VCaP (cell line): Measurements from ENCODE around the gene ADAMTS1.

Experiments used
- H3K27ac ChIP-seq: fragments of 450-650 bp; 2 replicates; pipeline ENCODE4 v1.5.1; 2017
- TF ChIP-seq, protein P1 (sequence below): fragments of 450-650 bp; conservative IDR thresholded peaks from 2 replicates; pipeline ENCODE4 v1.5.1; 2017; ENCODE audit warnings: mild to moderate bottlenecking, moderate library complexity

Gene ADAMTS1

DNA sequence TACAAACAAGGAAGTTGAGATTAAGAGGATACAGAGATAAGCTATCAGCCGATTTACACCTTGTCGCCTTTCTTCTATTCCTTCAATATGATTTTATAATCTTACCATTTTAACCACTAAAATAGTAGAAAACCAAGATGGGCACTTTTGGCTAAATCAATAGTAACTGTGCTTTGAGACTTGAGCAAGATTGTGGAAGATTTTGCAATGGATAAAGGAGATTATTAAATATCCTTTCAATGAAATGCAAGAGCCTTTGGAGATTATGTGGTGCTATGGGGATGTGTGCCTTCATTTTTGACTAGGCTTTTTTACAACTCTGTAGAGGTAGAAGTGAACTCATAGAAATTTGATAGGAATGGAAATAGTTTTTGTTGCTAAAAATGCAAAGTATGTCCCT is 33.7 kb downstream of the ADAMTS1 start:
- H3K27ac ChIP-seq, result no peak overlapping the region
- TF ChIP-seq, protein P1, sequence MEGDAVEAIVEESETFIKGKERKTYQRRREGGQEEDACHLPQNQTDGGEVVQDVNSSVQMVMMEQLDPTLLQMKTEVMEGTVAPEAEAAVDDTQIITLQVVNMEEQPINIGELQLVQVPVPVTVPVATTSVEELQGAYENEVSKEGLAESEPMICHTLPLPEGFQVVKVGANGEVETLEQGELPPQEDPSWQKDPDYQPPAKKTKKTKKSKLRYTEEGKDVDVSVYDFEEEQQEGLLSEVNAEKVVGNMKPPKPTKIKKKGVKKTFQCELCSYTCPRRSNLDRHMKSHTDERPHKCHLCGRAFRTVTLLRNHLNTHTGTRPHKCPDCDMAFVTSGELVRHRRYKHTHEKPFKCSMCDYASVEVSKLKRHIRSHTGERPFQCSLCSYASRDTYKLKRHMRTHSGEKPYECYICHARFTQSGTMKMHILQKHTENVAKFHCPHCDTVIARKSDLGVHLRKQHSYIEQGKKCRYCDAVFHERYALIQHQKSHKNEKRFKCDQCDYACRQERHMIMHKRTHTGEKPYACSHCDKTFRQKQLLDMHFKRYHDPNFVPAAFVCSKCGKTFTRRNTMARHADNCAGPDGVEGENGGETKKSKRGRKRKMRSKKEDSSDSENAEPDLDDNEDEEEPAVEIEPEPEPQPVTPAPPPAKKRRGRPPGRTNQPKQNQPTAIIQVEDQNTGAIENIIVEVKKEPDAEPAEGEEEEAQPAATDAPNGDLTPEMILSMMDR, result no peak

DNA sequence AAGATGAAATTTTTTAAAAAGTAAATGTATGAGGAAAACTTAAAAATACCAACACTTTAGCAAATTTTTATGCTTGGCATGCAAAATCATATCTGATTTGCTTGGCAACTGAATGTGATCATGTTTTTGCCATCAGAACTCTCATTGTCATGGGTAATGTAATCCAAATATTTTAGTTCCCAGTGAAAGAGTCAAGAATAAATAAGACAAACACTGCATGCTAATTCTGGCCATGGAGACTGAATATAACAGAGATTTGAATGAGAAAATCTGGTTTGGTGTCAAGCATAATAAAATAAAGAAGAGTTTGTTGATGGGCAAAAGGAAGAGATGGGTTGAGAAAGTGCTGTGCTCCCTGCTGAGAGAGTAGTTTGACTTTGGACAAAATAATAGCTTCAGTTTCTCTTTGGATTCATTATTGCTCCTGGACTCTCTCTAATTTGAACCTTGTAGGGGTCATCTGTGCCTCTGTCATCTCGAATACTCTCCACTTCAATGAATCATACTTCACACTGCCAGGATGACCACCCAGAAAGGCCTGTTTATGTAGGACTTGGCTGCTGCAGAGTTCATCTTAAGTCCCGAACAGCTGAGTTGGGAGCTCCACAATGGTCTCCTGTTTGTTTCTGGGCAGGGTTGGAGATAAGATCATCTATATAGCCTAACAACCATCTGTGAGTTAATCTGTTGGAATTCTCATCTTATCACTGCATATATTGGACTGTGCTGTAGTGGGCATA is 34.4 kb downstream of the ADAMTS1 start:
- TF ChIP-seq, protein P1, result no peak
- H3K27ac ChIP-seq, result no peak overlapping the region

DNA sequence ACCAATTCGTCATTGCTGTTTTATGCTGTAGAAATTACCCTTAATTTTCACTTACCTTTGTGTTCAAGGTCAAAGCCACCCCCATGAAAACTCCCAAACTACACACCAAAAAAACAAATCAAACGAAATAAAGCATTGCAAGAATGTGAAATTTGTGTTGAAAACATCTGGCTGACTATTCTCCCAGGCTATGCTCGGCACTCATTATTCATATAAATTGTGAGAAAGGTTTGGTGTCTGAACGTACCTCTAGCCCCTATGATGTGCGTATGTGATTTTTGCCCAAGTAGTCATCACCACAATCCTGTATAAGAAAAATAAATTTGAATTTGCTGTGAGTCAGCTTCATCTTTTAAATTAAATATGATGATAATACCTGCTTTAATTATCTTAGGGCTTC is 34.9 kb downstream of the ADAMTS1 start:
- no peak overlapping the region for H3K27ac ChIP-seq
- TF ChIP-seq, protein P1, result no peak

DNA sequence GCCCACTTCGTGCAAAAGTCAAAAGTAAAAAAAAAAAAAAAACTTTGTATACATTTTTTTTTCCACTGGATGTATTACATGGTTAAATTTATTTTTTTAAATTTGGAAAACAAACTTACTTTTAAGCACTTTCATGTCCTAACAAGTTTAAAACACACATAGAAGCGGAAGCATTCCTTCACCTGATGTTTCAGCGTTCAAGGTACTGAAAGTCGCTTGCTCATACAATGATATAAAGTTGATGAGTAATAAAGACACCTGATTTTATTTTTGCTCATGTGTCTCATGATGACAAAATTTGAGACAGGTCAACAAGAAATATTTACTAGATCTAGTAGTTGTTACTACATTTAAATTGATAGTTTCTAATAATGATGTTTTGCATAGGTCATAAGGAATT is 35.5 kb downstream of the ADAMTS1 start:
- no peak overlapping the region for H3K27ac ChIP-seq
- TF ChIP-seq, protein P1, result no peak

DNA sequence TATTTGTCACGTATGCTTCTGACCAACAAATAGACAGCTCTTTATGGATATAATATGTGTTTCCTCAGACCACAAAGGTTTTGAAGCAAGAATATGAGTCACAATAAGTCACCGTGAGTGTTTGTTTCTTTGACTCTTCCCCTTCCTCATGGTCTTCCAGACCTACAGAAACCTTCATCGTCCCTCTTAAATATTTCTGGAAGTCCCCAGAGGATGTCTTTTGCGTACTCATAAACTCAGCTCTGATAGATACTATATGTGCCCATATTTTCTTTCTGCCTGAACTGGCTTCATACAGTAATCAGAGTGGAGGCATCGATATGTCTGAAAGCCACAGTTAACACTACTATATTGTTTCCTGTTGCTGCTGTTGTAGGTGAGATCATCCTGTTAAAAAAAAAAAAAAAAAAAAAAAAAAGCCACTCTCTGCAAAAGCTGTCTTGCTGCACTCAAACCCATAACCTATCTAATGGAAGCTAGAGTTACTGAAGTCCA is 38.4 kb downstream of the ADAMTS1 start:
- TF ChIP-seq, protein P1, result no peak
- no peak overlapping the region for H3K27ac ChIP-seq

DNA sequence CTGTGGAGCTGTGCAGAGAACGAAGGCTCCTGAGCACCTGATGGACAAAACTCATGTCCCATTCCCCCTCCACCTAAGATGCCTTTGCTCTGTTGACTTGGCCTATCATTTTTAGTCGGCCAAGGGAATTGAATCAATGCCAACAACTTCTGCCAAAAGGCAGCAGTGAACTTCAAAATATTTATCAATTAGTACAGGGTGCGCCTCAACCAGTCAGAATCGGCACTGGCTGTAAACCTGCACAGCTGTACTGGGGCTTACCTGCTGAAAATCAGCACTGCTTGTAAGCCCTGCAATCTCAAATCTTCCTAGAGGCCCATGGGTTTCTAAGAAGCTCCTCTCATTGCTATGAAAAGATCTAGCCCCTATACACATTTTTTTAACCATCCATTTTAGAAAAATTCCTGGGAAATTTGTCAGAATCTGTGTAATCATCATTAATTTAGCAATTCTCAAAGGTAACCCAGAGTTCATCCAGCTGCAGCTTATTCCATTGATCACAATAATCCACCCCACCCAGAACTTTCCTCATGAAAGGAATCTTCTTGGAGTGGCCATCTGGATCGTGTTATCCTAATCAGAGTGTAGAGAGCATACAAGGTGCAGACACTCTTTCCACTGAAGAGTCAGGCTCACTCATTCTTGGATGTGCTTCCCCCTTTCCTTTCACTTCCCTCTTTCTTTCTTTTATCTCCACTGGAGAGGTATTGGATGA is 40.2 kb downstream of the ADAMTS1 start:
- no peak overlapping the region for H3K27ac ChIP-seq
- TF ChIP-seq, protein P1, result no peak

DNA sequence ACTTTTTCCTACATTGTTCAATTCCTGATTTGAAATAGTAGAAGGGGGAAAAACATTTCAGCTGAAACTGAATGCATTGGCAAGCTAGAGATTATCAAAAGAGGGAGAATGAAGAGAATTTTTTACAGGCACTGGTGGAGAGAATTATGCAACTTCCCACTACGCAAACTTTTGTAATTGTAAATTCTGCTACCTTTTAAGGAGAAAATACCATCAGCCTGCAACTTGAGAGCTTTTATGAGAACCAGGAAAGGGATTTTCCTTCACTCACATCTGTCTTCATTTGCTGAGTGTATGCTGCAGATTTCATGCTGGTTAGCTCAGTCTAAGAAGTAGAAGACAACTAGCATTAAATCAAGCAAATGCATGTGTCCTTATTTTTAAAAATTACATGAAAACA is 43.7 kb downstream of the ADAMTS1 start:
- no peak overlapping the region for H3K27ac ChIP-seq
- TF ChIP-seq, protein P1, result no peak
